PFSK-1 (cell line): Measurements from ENCODE around the gene DCAF15.

ENCODE experiments used
- FOXP2 ChIP-seq: optimal IDR thresholded peaks from 2 replicates; pipeline ENCODE3; 2011; ENCODE audit warnings: borderline replicate concordance, control low read depth, inconsistent platforms; ENCODE audit not compliant: insufficient read depth; ENCODE audit errors: extremely low read length, extremely low read depth
- POLR2AphosphoS5 ChIP-seq: IDR thresholded peaks from 2 replicates; pipeline ENCODE4 v1.6.1; 2012; ENCODE audit warnings: low read depth, mild to moderate bottlenecking, control low read depth, low read length, moderate library complexity
- REST ChIP-seq, 2 experiments: IDR thresholded peaks; 2 replicates each; pipeline versions ENCODE4 v1.6.1 to v1.8.0; 2011 to 2012; ENCODE audit warnings: low read depth in 2 of 2, low read length in 2 of 2, control low read depth in 1 of 2, inconsistent platforms in 1 of 2, mild to moderate bottlenecking in 1 of 2, moderate library complexity in 1 of 2; ENCODE audit not compliant: insufficient read depth in 1 of 2
- SIN3A ChIP-seq: IDR thresholded peaks from 2 replicates; pipeline ENCODE4 v1.6.1; 2012; ENCODE audit warnings: mild to moderate bottlenecking, low read length, moderate library complexity, borderline replicate concordance; ENCODE audit not compliant: insufficient read depth
- TAF1 ChIP-seq: IDR thresholded peaks from 2 replicates; pipeline ENCODE4 v1.6.1; 2012; ENCODE audit warnings: low read length, control low read depth, borderline replicate concordance; ENCODE audit not compliant: insufficient read depth

Gene DCAF15

GRCh38 chr19:14004619-14005348 is 52.5 kb downstream of the DCAF15 start:
- TF ChIP-seq TAF1 (no peak), FOXP2 (no peak), POLR2AphosphoS5 (no peak), REST (IDR thresholded peaks at IDR 0.05; ENCODE audit: insufficient read depth in 1 of 2, low read depth in 2 of 2, low read length in 2 of 2) (no peak), SIN3A (no peak)

GRCh38 chr19:14005349-14006084 is 53.2 kb downstream of the DCAF15 start:
- TF ChIP-seq SIN3A (no peak), FOXP2 (no peak), TAF1 (no peak), POLR2AphosphoS5 (no peak), REST (IDR thresholded peaks at IDR 0.05; ENCODE audit: insufficient read depth in 1 of 2, low read depth in 2 of 2, low read length in 2 of 2) (no peak)

- peak; percentile 97 for TF ChIP-seq FOXP2
- TF ChIP-seq SIN3A, result peak; percentile 65; the same call in 1 of the 2 replicates
- TF ChIP-seq REST (IDR thresholded peaks at IDR 0.05; ENCODE audit: insufficient read depth in 1 of 2, low read depth in 2 of 2, low read length in 2 of 2), result no peak
Observed at GRCh38 chr19:14006085-14006765, 53.9 kb downstream of the DCAF15 start, which contains the start of gene RFX1. TSS of gene RFX1 (minus strand) at chr19:14006320. CDS start at chr19:13993843, 12,477 bp downstream.

GRCh38 chr19:14006766-14007562 is 54.7 kb downstream of the DCAF15 start:
- TF ChIP-seq SIN3A, result no peak
- TF ChIP-seq REST (IDR thresholded peaks at IDR 0.05; ENCODE audit: insufficient read depth in 1 of 2, low read depth in 2 of 2, low read length in 2 of 2), result no peak
- no peak for TF ChIP-seq TAF1
- 0 out of 2 replicates have a peak, but pooled peaks have one; percentile 28 for TF ChIP-seq POLR2AphosphoS5
- TF ChIP-seq FOXP2, result peak; percentile 55
